ENCODE data around the gene NGDN.

- TF ChIP-seq CTCF (IDR thresholded peaks at IDR 0.05; ENCODE audit: insufficient read depth, low read length, poor library complexity, severe bottlenecking): no peak
- no peak for TF ChIP-seq EZH2phosphoT487 (conservative IDR thresholded peaks at IDR 0.05; ENCODE audit: low read length)
These were observed 21.8 kb upstream of the NGDN start for GRCh38 chr14:23447361-23448350.

Data from SU-DHL-6 (cell line).